A673 (cell line): ENCODE results near the gene PDE11A.

Source experiments
- CTCF ChIP-seq: fragments of 300-800, 200-600 bp; sonication (generic); conservative IDR thresholded peaks from 2 replicates; pipeline ENCODE4 v1.5.1; 2017; ENCODE audit warnings: low read depth, mild to moderate bottlenecking, antibody characterized with exemption, low read length, moderate library complexity, mixed read lengths
- EZH2 ChIP-seq: fragments of 200-600 bp; sonication (generic); IDR thresholded peaks from 2 replicates; pipeline ENCODE4 v1.6.1; 2017; ENCODE audit warnings: borderline replicate concordance, low read depth, mild to moderate bottlenecking, mixed read lengths, antibody characterized with exemption, low read length; ENCODE audit not compliant: poor library complexity, severe bottlenecking

GRCh38 chr2:177577075-177577474 lies 495.5 kb downstream of the PDE11A start:
- TF ChIP-seq CTCF (no peak), EZH2 (no peak)
